Fibroblast of lung (primary cell): Measurements from ENCODE around the gene PGA4.

Source experiments
- CTCF ChIP-seq, 2 donors: IDR thresholded peaks in 1 of 2; conservative IDR thresholded peaks in 1 of 2; 1 replicate in 1 of 2; 2 replicates in 1 of 2; pipeline ENCODE4 v1.5.1; 2011 to 2012; ENCODE audit warnings: low read length in 2 of 2, control low read depth in 1 of 2, inconsistent platforms in 1 of 2, low read depth in 1 of 2, mild to moderate bottlenecking in 1 of 2
- EZH2 ChIP-seq: IDR thresholded peaks from 2 replicates; pipeline ENCODE4 v1.5.1; 2012; ENCODE audit warnings: low read length, control low read depth, mild to moderate bottlenecking; ENCODE audit errors: missing control alignments

- no peak for TF ChIP-seq CTCF (conservative IDR thresholded peaks at IDR 0.05 in 1 of 2, IDR thresholded peaks at IDR 0.05 in 1 of 2; ENCODE audit: low read depth in 1 of 2, low read length in 2 of 2)
- no peak for TF ChIP-seq EZH2
Measured at GRCh38 chr11:61277186-61278000, 55.2 kb downstream of the PGA4 start.
